ENCODE measurements around the gene COL24A1. TPM values are rescaled to one million over a fixed set of nuclear protein-coding genes. Genes with fewer than 3 reads are reported as not detected.

The COL24A1 gene
- total RNA-seq, 1 experiment from 2014 or later, result 0.35 TPM

- H3K4ac ChIP-seq (ENCODE audit: low read depth, low read length), result no peak overlapping the region
- Mint-ChIP-seq H3K4me1 (no peaks in the 10 kb centered on the region), H3K9me3 (no peaks in the 10 kb centered on the region), H3K27me3 (ENCODE audit: low read depth) (no peaks in the 10 kb centered on the region), H3K4me3 (no peak overlapping the region), H3K36me3 (ENCODE audit: insufficient read depth in 1 of 3, low read depth in 3 of 3) (no peaks in the 10 kb centered on the region), H3K27ac (no peak overlapping the region)
- H2BK120ac ChIP-seq (ENCODE audit: low read depth, low read length, poor library complexity, severe bottlenecking), result no peak overlapping the region
- H2AFZ ChIP-seq (ENCODE audit: low read length), result no peak overlapping the region
- H3K4me1 ChIP-seq (ENCODE audit: insufficient read depth, low read length), result no peaks in the 10 kb centered on the region
- H4K20me1 ChIP-seq (ENCODE audit: control insufficient read depth, insufficient read depth, insufficient read length), result no peaks in the 10 kb centered on the region
- no CpG with 5 or more reads among the region's 3 CpGs for WGBS (ENCODE audit: extremely low coverage, insufficient read length, low lambda C conversion rate)
- H3K27ac ChIP-seq (ENCODE audit: insufficient read length, low read depth, low read length), result no peak overlapping the region
- H3K14ac ChIP-seq (ENCODE audit: insufficient read depth, low read length), result no peak overlapping the region
- H2BK5ac ChIP-seq (ENCODE audit: insufficient read length, low read length), result no peak overlapping the region
- H3K27me3 ChIP-seq (ENCODE audit: insufficient read depth, low read length), result no peaks in the 10 kb centered on the region
- H3K4me2 ChIP-seq (ENCODE audit: insufficient read depth, insufficient read length, low read length), result no peak overlapping the region
- no peak overlapping the region for H3K9ac ChIP-seq (ENCODE audit: extremely low read depth, insufficient read length, low read length)
- no peak overlapping the region for H3K23ac ChIP-seq (ENCODE audit: insufficient read length, low read depth, low read length)
- no peak overlapping the region for H4K91ac ChIP-seq (ENCODE audit: insufficient read length, low read depth, low read length)
- H2BK20ac ChIP-seq (ENCODE audit: low read depth, low read length, poor library complexity, severe bottlenecking), result no peak overlapping the region
- no peaks in the 10 kb centered on the region for H3K23me2 ChIP-seq (ENCODE audit: insufficient read length, low read depth, low read length, poor library complexity, severe bottlenecking)
- H3K79me2 ChIP-seq (ENCODE audit: insufficient read depth, low read length), result no peaks in the 10 kb centered on the region
- H3T11ph ChIP-seq (ENCODE audit: low read length), result no peak overlapping the region
- H2BK12ac ChIP-seq (ENCODE audit: insufficient read length, low read depth, low read length), result no peak overlapping the region
- H3K79me1 ChIP-seq (ENCODE audit: insufficient read depth, low read depth, low read length, poor library complexity, severe bottlenecking), result no peaks in the 10 kb centered on the region
- H4K8ac ChIP-seq (replicated peaks; ENCODE audit: insufficient read length, low read depth, low read length), result no peak overlapping the region
- no peak for TF ChIP-seq CTCF (conservative IDR thresholded peaks at IDR 0.05)
- no peak overlapping the region for H2AK5ac ChIP-seq (ENCODE audit: insufficient read length, low read length)
- H3K9me3 ChIP-seq (ENCODE audit: control insufficient read depth, low read depth, low read length), result no peaks in the 10 kb centered on the region
- no peak overlapping the region for H4K5ac ChIP-seq (ENCODE audit: insufficient read length, low read depth, low read length)
- no peak overlapping the region for H3K18ac ChIP-seq (ENCODE audit: insufficient read length, low read depth, low read length)
- no peak for DNase-seq
- H2BK15ac ChIP-seq (ENCODE audit: low read depth, low read length), result no peak overlapping the region
- no peak overlapping the region for H3K56ac ChIP-seq (ENCODE audit: insufficient read length, low read depth, low read length)
These were observed 267.7 kb downstream of the COL24A1 start for GRCh38 chr1:85888921-85889320.
